ENCODE results near the gene EP400. TPM values are rescaled to one million over a fixed set of nuclear protein-coding genes. Genes with fewer than 3 reads are reported as not detected.
"Not testable (repeated sequence)": the region's sequence is repeated elsewhere in the genome, so short reads cannot be mapped to it uniquely, and the experiment has no call there.

EP400 gene
- total RNA-seq, 1 donor from 2014 or later, result 28.1 TPM

DNA sequence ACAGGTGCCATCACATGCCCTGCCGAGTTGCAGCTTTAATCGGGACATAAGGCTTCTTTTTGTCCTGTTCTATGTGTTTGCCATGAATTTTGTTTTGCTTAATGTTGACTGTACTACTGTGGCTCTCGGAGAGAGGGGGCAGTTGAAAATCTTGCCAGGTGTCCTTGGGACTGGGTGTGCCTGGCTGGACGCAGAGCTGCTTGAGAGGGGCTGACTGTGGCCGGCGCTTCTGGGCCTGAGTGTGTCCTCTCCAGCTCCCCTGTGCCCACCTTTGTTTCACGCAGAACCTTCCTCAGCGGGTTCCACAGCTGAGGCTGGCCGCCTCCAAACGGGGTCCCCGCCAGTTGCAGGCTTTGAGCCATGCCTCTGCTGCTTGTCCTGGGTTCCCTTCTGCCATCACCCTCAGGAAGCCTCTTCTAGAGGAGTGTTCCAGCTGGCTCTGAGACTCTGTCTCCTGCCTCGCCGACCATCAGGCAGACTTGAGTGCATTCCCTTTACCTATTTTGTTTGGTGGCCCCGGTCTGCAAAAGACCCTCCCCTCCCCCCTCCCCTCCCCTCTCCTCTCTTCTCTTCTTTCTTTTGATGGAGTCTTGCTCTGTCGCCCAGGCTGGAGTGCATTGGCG lies 144.6 kb downstream of the EP400 start:
- no peak for DNase-seq (ENCODE audit: low read depth)

DNA sequence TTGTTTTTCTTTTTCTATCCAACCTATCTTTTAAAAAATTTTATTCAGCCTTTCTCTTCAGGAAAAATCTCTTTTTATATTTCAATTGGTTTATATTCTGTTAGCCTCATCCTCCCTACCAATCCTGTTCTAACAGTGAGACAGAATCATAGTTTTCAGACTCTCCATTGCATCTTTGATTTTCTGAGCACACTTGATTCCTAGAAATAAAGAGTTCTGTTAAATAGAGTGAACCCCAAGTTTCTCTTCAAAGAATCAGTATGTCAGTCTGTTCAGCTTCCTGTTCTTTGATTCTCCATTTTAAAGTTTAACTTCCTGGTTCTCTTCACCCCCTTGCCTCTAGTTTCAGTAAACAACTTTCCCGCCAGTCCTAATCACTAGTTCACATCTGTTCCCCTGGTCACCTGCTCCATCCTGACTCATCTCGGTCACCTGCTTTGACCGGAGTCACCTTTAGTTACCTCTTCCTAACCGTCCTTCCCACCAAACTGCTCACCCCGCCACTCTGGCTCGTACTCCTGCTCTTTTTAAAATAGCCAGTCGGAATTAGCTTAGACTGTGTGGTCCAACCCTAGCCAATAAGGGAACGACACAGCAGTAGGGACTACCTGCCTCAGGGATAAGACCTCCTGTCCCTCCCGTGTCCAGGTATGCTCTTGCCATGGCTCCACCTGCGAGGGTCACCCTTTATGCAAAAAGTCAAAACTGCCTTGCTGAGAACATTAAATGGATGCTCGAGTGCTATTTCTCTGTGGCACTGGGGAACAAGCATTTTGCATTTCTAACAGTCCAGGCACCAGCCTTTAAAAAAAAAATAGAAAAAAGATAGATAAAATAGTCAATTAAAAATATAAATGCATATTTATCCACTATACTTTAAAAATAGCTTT lies 146.0 kb downstream of the EP400 start:
- DNase-seq (ENCODE audit: low read depth), result no peak

DNA sequence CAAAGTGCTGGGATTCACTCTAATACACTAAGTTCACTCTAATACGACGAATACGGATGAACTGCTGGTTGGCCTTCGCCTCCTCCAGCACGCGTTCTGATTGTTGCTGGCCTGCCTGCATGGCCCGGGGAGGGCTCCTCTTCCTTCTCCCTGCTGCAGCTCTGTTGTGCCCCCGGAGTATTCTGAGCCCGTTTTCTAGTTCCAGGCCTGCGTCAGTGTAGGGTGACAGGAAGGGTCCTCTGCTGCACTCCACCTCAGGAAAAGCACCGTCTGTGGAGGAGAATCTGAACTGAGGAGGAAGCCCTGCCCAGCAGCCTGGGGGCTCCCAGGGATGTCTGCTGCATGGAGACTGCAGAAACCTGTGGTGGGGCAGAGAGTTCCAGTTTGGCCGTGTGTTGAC lies 150.0 kb downstream of the EP400 start:
- no peak for DNase-seq (ENCODE audit: low read depth)

DNA sequence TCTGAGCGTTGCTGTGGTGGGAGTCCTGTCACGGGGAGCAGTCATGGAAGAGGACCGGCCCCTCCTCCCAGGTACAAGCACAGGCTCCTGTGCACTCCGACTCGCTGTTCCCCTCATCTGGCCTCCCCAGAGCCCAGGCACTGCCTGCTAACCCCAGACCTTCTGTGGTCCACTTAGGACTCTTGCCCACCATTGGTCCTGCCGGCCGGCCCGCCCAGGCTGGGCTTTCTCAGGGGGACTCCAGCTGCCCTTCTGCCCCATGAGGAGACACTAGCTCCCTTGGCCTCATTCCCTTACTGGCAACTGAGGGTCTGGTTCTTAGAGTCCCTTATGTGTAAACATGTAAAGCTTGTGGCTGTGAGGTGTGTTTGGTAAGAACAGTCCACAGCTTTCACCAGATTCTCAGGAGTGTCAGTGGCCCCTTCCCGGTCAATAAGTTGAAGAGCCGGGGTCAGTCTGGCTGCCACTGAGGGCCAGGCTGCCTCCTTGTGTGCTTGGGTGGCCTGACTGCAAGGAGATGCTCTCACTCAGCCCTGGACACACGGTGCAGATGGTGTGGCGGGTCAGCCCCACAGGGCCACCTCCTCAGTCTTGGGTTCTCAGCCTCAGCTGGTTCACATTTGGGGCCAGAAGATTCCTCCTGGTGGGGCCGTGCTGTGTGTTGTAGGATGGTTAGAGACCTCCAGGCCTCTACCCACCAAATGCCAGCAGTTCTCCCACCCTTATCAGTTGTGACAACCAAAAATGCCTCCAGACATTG lies 150.7 kb downstream of the EP400 start:
- no peak for DNase-seq (ENCODE audit: low read depth)

DNA sequence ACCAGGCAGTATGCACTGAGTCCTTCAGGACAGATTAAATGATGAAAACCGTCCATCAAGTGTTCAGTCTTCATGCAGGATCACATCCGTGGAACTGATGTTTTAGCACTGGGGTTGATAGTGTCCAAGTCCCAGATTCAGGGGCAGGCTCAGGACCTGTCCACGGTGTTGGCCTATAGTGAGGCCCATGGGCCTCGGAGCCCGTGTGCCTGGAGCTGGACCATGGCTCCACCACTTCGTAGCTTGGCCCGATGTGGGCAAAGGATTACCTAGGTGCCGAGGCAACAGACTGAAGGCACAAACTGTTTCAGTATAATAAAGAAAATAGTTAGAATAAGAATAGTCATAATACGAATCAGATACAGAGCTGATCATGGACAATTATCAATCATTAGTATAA lies 152.6 kb downstream of the EP400 start:
- DNase-seq (ENCODE audit: low read depth), result no peak

DNA sequence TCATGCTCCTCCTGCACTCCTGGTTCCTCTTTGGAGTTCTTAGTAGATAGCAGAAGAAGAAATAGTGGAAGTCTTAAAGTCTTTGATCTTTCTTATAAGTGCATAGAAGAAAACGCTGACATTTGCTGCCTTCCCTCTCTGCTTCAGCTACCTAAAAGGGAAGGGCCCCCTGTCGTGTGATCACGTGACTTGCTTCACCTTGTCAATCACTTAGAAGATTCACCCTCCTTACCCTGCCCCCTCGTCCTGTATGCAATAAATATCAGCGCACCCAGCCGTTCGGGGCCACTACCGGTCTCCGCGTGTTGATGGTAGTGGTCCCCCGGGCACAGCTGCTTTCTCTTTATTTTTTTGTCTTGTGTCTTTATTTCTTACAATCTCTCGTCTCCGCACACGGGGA lies 153.3 kb downstream of the EP400 start:
- not testable (repeated sequence) for DNase-seq (ENCODE audit: low read depth)

DNA sequence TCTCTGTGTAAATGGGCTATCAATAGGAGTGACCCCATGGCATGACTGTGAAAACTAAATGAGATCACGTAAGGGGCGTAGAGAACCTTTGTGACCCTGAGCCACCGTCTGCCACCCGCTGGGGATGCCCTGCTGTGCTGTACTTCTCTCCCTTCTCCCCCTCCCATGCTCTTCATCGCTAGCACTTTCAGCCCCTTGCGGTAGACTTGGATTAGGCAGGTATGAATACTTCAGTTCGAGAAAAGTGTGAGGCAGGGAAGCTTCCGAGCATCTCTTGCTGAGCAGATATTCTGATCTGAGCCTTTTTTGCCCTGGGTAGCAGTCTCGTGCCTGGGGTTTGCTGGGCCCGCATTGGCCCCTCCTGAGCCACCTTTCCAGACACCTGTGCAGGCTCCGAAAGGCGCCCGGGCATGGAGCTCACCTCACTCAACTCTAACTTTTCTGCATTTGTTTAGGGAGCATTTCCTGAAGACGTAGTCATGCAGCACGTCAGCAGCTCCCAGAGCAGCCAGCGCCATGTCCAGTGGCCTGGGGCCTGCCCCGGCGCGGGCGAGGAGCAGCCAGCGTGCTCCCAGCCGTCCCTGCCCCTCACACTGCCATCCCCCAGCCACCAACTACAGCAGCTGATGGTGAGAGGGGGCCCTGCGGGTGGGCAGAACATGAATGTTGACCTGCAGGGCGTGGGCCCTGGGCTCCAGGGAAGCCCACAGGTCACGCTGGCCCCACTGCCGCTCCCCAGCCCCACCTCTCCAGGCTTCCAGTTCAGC lies 154.0 kb downstream of the EP400 start:
- no peak for DNase-seq (ENCODE audit: low read depth)

DNA sequence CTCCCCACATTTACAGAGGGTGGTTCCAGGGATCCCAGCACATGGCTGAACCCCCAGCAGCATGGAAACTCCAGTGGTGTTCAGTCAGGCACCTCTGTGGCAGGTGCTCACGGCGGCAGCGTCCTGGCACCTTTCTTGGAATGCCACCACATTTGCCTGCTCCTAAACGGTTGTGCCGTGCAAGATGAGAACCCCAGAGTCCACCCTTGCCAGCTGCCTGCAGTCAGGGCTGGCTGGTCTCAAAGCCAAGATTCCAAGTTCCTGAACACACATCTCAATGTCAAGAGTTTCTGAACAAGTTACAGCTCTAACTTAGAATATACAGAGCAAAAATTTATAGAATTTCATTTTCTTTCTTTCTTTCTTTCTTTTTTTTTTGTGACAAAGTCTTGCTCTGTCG lies 155.7 kb downstream of the EP400 start:
- DNase-seq (ENCODE audit: low read depth), result no peak

DNA sequence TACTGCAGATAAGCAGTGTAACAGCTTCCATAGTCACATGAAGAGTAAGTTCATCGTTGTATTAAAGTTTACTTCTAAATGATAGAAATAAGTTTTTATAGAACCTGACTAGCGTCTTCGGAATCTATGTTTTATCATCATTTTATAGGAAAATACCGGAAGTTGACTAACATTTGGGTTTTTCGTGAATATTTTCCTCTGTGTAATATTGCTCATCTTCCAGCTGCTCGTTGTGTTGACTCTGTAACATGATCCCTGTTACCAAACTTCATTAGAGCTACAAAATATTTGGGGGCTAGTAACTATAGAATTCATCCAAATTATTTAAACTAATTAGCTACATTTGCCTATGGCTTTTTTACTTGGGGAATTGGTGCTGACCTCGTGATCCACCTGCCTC lies 157.2 kb downstream of the EP400 start:
- DNase-seq (ENCODE audit: low read depth), result no peak

DNA sequence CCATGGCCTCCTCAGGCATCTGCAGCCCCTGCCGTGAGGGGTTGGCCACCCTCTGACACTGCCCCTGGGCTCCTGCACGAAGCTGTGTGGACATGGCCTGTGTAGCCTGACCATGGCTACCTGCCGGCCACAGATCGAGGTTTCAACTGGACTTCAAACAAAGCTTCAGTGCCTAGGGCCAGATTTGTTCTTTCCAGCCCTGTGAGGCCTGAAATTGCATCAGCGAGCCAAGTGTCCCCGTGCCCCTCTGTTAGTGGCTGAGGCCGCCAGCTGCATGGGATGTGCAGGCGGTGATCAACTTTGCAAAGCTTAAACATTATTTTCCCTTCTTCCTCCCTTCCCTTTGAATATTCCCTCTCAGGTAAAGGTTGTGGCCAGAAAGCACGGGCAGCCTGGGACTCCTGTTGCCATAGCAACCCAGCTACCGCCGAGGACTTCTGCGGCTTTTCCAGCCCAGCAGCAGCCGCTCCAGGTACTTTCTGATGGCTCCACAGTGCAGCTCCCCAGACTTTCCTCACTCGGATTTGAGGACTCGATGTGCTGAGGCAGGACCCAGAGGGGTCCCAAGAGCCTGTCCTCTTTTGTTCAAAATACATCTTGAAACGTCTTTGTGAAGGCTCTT lies 158.6 kb downstream of the EP400 start:
- DNase-seq (ENCODE audit: low read depth), result peak; percentile 11

DNA sequence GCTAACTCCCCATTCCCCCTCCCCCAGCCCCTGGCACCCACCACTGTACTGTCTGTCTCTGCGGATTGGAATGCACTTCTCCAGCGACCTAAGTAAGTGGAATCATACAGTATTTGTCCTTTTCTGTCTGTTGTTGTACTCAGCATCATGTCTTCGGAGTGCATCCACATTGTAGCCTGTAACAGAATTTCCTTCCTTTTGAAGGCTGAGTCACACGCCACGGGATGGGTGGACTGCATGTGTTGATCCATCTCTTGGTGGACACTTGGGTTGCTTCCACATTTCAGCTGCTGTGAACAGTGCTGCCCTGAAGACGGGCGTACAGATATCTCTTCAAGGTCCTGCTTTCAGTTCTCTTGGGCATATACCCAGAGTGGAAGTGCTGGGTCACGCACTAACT lies 160.0 kb downstream of the EP400 start:
- no peak for DNase-seq (ENCODE audit: low read depth)

DNA sequence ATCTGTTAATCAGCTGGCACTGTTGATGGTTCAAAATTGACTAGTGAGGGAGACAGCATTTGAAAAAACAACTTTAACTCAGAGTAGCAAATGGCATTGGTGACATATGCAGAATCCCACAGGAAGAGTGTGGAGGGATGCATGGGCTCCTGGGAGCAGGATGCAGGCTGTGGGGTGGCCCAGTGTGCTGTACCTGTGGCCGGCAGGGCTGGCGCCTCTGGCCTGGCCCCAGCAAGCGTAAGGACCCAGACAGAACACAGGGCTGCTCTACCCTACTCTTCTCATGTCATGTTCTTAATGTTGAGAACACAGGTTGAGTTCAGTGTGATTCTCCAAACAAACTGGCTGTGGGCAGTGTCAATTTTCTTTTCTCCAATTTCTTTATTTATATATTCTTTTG lies 160.9 kb downstream of the EP400 start:
- DNase-seq (ENCODE audit: low read depth), result no peak

DNA sequence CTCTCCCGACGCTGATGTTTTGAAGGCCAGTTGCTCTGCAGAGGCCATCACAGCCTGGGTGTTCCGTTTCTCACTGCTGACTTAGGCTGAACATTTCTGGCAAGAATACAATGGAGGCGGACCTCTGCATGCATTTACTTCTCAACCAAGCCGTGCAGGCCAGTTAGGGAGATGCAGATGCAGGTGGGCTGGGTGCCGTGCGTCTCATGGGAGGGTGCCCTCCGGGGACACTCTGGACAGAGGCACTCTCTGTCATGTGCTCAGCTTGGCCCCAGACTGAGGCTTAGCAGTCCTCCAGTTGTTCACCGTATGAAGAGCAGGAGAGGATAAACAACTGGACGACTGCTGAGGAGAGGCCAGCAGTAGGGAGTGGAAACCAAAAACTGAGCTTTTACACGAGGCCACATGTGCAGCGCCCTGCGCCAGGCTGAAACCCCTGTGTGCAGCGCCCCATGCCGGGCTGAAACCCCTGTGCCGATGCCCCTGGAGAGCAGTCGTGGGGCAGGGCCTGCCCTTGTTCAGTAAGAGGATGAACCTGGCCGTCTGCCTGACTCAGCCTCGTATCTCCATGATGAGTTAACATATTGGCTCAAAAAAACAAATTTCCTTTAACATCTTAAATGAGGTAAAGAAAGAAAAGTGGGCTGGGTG lies 162.0 kb downstream of the EP400 start:
- no peak for DNase-seq (ENCODE audit: low read depth)

DNA sequence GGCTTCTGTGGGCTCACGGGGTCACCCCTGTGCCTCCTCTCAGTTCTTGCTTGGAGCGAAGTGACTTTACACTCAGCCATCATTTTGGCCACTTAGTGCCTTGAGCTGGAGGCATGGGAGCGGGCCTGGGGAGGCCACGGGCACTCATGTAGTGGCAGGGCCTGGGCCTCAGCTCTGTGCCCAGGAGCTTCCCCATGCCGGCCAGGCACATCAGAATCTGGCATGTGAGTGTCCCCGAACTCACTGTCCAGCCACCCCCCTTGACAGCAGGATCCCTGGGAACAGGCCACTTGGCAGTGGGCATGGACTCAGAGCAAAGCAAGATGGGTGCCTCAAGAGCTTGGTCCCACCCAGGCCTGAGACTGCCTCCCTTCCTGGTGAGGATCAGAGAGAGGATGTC lies 164.9 kb downstream of the EP400 start:
- DNase-seq (ENCODE audit: low read depth), result no peak

DNA sequence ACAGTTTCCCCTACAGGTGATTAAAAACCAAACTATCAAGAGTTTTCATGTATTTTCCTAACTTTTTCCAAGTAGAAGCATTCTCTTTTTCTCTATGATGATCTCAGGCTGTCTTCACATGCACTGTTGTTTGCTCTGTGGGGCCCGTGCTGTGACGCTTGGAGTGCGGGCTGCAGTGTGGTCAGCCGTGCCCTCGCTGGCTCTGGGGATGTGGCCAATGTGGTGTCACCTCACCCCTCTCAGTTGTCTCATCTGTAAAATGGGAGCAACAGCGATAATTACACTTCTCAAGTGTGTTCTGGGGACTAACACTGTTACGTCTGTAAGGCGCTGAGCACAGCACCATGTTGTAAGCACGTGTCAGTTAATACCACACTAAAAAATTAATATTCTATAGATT lies 165.8 kb downstream of the EP400 start:
- no peak for DNase-seq (ENCODE audit: low read depth)

DNA sequence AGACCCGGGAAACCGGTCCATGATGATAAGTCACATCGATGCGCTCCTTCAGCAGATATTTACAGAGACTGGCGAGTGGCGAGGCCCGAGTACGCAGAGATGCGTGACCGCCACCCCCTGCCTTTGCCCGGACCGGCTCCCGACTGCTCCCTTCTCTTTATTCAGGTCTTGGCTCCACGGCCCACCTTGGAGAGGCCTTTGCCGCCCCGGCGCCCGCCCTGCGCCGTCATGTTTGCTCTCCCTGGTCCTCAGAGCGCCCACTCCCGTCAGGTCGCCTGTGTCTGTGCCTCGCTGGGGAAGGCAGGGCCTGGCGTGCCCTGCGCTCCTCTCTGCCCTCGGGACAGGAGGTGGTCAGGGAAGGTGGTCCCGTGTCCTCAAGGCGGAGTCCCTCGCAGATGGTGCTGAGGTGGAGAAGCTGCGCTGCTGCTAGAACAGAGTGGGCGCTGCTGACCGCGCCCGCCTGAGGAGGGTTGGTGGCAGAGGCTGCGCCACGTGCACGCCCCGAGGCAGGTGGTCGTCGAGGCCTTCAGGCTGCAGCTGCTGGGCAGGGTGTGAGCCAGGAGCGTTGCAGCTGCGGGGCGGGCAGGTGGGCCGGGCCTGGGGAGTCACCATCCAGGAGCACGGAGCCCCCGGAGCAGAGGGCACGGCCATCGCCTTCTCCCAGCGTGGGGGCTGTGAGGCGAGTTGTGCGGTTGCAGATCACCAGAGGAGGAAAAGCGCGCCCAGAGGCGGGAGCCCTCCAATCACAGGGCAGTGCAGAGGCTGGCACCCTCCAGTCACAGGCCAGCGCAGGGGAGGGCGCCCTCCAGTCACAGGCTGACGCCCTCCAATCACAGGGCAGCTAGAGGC lies 167.2 kb downstream of the EP400 start:
- DNase-seq (ENCODE audit: low read depth), result no peak

DNA sequence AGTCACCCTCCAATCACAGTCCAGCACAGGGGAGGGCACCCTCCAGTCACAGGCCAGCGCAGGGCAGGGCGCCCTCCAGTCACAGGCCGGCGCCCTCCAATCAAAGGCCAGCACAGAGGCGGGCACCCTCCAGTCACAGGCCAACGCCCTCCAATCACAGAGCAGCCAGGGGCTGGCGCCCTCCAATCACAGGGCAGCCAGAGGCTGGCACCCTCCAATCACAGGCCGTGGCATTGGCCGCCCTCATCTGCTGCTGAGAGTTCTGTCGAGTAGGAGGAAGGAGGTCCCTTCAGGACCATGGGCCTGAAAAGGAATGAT lies 167.8 kb downstream of the EP400 start:
- no peak for DNase-seq (ENCODE audit: low read depth)

DNA sequence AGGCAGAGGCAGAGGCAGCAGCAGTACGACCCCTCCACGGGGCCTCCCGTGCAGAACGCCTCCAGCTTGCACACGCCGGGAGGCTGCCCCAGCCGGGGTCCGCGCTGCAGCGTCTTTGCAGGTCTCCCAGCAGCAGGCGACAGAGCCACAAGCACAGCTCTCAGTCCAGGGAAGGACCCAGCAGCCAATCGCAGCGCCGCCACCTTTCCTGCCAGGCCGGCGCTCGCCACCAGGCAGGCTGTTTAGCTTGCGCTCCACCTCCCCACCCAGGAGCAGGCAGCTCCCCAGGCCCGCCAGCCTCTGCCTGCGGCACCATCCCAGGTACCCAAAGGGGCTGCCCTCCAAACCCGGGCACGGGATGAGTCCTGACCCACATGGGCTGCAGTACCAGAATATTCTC lies 169.1 kb downstream of the EP400 start:
- no peak for DNase-seq (ENCODE audit: low read depth)

DNA sequence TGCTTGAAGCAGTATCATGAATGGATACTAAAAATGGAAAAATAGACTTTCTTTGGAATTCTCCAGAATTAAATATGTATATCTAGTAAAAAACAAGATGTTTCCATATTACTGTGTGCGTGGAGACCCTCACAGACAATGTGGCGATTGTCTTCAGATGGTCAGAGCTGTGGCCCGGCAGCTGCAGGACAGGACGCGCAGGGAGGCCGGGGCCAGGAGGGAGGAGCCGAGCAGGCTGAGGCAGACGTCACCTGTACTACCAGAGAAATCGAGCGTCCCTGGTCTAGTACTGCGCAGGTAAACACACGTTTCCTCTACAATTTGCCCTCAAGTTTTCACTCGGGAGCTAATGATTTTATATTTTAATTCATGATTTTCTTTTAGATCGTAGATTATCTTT lies 171.5 kb downstream of the EP400 start:
- no peak for DNase-seq (ENCODE audit: low read depth)

All from renal cortical epithelial cell (primary cell).